ENCODE results near the gene EXOC4.

Gene EXOC4

DNA sequence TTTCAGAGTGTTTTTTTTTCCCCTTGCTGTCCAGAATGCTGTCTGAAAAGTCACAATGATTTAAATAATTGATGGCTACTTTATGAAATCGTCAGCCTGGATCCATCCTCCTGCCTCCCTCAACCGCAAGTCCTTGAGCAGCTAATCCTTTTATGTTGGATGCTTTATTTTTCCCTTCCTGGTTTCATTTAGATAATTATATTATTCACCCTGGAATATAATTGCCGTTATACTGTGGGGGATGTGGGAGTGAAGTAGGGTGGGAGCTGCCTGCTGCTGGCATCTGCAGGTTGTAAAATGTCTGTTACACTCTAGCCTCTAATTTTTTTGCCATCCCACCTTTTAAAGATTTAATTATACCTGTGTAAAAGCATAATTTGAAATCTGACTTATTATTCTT is 583.8 kb downstream of the EXOC4 start:
- TF ChIP-seq Cebpa-rat (IDR thresholded peaks at IDR 0.05): no peak
- no peak overlapping the region for H3K9ac ChIP-seq
- H3K27me3 ChIP-seq: no peaks in the 10 kb centered on the region
- H3K36me3 ChIP-seq: 0 out of 2 replicates have a peak, but pooled peaks cover 3% of the 10 kb centered on the region
- H3K4me3 ChIP-seq: no peak overlapping the region
- 0 out of 2 replicates have a peak, but pooled peaks cover 5% of the 10 kb centered on the region for H3K9me3 ChIP-seq
- H4K20me1 ChIP-seq: no peaks in the 10 kb centered on the region
- no peaks in the 10 kb centered on the region for H3K4me1 ChIP-seq
- no peak overlapping the region for H3K27ac ChIP-seq
- H3K4me2 ChIP-seq: no peak overlapping the region

DNA sequence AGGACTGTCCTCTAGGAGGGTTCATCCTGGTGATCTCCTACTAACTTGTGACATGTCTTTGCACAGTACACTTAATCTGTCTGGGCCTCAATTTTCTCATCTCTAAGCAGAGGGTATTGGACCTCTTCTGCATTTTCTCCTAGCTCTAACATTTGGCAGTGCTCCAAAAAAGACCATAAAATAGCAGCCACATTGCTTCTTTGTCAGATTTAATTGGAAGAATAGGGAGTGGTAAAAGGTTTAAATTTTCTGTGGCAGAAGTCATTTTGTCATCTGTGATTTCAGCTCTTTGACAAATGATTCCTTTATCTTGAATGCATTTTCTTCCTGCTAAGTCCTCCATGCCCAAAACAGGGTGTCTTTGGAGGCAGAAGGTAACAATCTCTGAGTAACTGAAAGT is 584.3 kb downstream of the EXOC4 start:
- Histone ChIP-seq H3K27me3 (no peaks in the 10 kb centered on the region), H3K4me1 (no peaks in the 10 kb centered on the region)
- TF ChIP-seq Cebpa-rat (IDR thresholded peaks at IDR 0.05): no peak

DNA sequence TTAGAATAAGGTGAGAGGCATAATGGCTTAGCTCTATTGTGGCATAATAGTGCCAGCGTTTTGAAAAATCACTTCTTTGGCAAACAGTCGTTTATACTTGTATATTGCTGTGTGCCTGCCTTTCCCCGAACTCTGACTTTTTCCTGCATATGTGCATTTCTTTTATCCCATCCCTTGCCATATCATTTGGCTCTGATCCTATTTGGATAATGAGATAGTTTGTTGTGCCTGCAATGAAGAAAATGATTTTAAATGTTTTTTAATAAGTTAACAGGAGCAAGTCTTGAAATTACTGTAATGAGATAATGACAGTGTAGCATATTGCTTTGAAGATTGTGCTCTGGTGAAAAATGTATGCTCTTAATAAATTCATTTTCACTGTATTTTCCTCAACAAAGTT is 586.2 kb downstream of the EXOC4 start:
- Histone ChIP-seq H3K27ac (no peak overlapping the region), H3K9me3 (no peaks in the 10 kb centered on the region), H3K9ac (no peak overlapping the region), H3K4me2 (no peak overlapping the region), H3K4me3 (no peak overlapping the region), H3K4me1 (no peaks in the 10 kb centered on the region), H3K27me3 (no peaks in the 10 kb centered on the region), H4K20me1 (no peaks in the 10 kb centered on the region), H3K36me3 (no peaks in the 10 kb centered on the region)
- TF ChIP-seq Cebpa-rat (IDR thresholded peaks at IDR 0.05): no peak

More for the DNA sequence above, 584.3 kb downstream of the EXOC4 start:
- Histone ChIP-seq H3K9ac (no peak overlapping the region), H3K4me3 (no peak overlapping the region), H3K9me3 (0 out of 2 replicates have a peak, but pooled peaks cover 5% of the 10 kb centered on the region), H4K20me1 (no peaks in the 10 kb centered on the region), H3K36me3 (0 out of 2 replicates have a peak, but pooled peaks cover 1% of the 10 kb centered on the region), H3K27ac (no peak overlapping the region), H3K4me2 (no peak overlapping the region)

DNA sequence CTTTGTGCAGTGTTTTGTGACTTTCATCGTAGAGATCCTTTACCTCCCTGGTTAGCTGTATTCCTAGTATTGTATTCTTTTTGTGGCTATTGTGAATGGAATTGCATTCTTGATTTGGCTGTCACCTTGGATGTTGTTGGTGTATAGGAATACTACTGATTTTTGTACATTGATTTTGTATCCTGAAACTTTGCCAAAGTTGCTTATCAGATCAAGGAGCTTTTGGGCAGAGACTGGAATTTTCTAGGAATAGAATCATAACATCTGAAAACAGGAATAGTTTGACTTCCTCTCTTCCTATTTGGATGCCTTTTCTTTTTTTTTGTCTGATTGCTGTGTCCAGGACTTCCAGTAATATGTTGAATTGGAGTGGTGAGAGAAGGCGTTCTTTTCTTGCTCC is 590.5 kb downstream of the EXOC4 start:
- Histone ChIP-seq H3K27ac (no peak overlapping the region), H3K36me3 (no peaks in the 10 kb centered on the region)

DNA sequence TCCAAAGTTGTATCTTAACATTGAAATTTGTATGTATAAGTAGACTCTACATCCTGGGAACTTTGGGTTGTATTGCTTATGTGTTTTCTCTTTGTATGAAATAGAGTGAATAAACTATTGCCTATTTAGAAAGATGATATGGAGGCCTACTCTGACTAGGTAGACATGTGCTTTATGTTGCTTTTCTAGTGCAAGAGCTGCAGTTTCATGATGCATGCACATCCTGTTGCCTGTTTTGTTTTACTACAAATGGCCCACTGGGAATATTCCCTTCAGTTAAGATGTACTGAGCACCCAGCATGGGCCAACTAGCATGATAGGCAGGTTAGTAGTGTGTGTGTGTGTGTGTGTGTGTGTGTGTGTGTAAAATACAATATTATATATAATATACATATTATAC is 592.1 kb downstream of the EXOC4 start:
- Histone ChIP-seq H3K4me2 (peak overlapping the region; percentile 43), H3K9ac (no peak overlapping the region), H3K4me3 (no peak overlapping the region), H3K27ac (no peak overlapping the region), H3K4me1 (peaks cover 12% of the 10 kb centered on the region), H3K36me3 (no peaks in the 10 kb centered on the region), H3K9me3 (no peaks in the 10 kb centered on the region), H3K27me3 (no peaks in the 10 kb centered on the region), H4K20me1 (no peaks in the 10 kb centered on the region)
- TF ChIP-seq Cebpa-rat (IDR thresholded peaks at IDR 0.05): no peak

More for the DNA sequence above, 590.5 kb downstream of the EXOC4 start:
- Histone ChIP-seq H3K9ac (no peak overlapping the region), H3K27me3 (no peaks in the 10 kb centered on the region), H3K4me1 (peaks cover 12% of the 10 kb centered on the region), H3K4me2 (no peak overlapping the region), H3K9me3 (no peaks in the 10 kb centered on the region), H3K4me3 (no peak overlapping the region), H4K20me1 (no peaks in the 10 kb centered on the region)
- no peak for TF ChIP-seq Cebpa-rat (IDR thresholded peaks at IDR 0.05)

DNA sequence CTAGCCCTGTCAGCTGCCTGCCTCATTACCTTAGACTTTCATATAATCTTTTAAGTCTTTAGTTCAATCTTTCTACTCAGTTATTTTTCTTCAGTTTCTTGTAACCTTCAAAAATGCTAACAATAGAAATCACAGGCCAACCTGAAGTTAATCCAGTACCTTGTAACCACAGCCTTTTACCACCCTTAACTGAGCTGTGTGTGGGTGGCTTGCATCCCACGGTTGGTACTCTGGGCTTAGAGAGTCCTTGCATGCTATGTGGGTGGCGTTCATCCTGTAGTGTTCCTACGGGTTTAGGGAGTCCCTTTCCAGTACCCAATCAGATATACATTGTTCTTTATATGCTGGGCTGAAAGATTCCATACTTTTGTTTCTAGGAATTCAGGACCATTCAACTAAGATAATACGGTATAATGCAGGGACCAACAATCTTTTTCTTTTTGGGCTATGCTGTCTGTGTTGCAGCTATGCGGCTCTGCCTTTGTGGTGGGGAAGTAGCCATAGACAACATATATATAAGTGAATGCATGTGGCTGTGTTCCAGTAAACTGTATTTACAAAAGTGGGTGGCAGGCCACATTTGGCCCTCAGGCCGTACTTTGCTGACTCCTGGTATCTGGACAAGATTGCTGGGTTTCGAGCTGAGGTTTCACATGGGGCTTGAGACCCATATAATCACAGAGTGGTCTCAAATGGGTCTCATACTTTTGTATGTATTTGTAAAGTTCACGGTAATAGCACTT is 593.5 kb downstream of the EXOC4 start:
- no peak overlapping the region for H3K27ac ChIP-seq
- H3K27me3 ChIP-seq: no peaks in the 10 kb centered on the region
- H3K4me1 ChIP-seq: peaks cover 12% of the 10 kb centered on the region
- no peaks in the 10 kb centered on the region for H4K20me1 ChIP-seq
- no peak overlapping the region for H3K4me3 ChIP-seq
- H3K9ac ChIP-seq: no peak overlapping the region
- H3K9me3 ChIP-seq: no peaks in the 10 kb centered on the region
- no peak for TF ChIP-seq Cebpa-rat (IDR thresholded peaks at IDR 0.05)
- no peaks in the 10 kb centered on the region for H3K36me3 ChIP-seq
- no peak overlapping the region for H3K4me2 ChIP-seq

DNA sequence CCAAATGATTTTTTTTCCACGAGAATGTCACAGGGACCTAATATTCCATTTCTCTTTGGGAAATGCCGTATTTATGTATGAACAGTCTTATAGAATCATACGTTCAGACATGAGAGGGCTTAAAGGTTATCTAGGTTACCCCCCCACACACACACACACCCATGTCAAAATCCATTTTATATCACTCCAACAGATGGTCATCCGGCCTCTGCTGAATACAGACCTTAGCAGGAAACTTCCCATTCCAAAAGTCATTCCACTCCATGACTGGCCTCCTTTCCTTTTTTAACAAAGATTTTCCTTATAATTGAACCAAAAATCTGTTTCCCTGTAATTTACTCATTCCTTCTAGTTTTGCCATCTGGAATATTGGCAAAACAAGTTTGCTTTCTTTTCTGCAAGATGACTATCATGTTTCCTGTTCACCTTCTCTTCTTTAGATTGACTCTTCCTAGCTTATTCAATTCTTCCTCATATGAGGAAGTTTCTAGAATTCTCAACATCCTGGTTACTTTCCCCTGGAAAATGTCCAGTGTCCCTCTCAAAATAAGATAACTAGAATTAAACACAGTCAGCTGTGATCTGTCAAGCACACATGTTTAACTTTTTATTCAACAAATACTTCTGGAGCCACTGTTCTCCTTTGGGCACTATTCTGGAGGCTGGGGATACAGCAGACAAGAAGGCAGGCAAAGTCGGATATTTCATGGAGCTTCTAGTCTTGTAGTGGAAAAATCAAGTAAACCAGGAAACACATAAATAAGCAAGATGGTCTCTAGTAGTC is 597.8 kb downstream of the EXOC4 start:
- H3K9ac ChIP-seq: no peak overlapping the region
- H3K9me3 ChIP-seq: no peaks in the 10 kb centered on the region
- no peak overlapping the region for H3K4me3 ChIP-seq
- TF ChIP-seq Cebpa-rat (IDR thresholded peaks at IDR 0.05): no peak
- H3K27me3 ChIP-seq: no peaks in the 10 kb centered on the region
- peaks cover 10% of the 10 kb centered on the region; the same call in 1 of the 2 replicates for H4K20me1 ChIP-seq
- H3K4me1 ChIP-seq: peaks cover 11% of the 10 kb centered on the region
- H3K27ac ChIP-seq: no peak overlapping the region
- no peak overlapping the region for H3K4me2 ChIP-seq
- no peaks in the 10 kb centered on the region for H3K36me3 ChIP-seq

DNA sequence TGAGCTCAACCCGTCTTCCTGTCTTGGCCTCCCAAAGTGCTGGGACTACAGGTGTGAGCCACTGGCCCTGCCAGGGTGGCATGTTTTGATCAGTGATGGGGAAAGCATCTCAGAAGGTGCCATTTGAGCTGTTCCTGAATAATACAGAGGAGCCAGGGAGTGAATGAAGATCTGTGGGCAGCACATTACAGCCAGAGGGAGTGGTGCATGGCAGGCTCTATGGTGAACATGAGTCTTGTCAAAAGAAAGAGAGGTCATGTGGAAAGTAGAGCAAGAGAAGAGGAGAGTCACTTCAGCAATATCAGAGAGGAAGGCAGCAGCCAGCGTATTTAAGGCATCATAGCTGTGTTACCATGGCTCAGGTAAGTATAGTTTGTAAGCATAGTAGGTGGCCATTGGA is 598.5 kb downstream of the EXOC4 start:
- Histone ChIP-seq H4K20me1 (peaks cover 10% of the 10 kb centered on the region; the same call in 1 of the 2 replicates), H3K27ac (no peak overlapping the region), H3K4me3 (no peak overlapping the region), H3K4me1 (peaks cover 11% of the 10 kb centered on the region), H3K4me2 (no peak overlapping the region), H3K9me3 (no peaks in the 10 kb centered on the region), H3K27me3 (no peaks in the 10 kb centered on the region), H3K9ac (no peak overlapping the region), H3K36me3 (no peaks in the 10 kb centered on the region)
- TF ChIP-seq Cebpa-rat (IDR thresholded peaks at IDR 0.05): no peak

DNA sequence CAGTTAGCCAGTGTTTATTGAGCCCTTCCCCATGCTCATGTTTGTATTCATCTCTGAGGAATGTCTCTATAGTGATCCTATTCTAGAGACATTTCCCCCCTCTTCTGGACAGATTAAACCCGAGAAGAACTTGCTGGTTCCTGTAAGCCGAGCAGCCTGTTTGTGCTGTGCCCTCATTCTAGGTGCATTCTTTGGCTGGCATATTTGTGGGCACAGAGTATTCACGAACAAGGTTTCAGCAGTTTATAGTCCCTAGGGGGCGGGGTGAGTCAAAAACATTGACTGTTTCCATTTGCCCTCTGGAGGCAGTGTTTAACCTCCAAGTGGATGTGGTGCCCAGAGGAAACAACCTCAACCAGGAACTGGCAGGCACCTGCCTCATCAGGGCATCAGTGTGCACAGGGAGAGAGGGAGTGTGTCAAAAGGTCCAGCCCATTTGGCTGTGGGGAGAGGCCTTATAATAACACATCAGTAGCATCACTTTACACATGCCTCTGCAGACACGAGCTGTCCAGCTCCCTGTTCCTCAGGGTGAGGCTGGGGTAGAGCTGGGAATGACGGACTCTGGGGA is 600.9 kb downstream of the EXOC4 start:
- H3K27me3 ChIP-seq: no peaks in the 10 kb centered on the region
- H3K4me3 ChIP-seq: no peak overlapping the region
- H4K20me1 ChIP-seq: peaks cover 10% of the 10 kb centered on the region; the same call in 1 of the 2 replicates
- H3K9ac ChIP-seq: no peak overlapping the region
- H3K27ac ChIP-seq: no peak overlapping the region
- H3K4me2 ChIP-seq: peak overlapping the region; percentile 36
- H3K4me1 ChIP-seq: peaks cover 11% of the 10 kb centered on the region
- H3K9me3 ChIP-seq: peaks cover 11% of the 10 kb centered on the region
- no peak for TF ChIP-seq Cebpa-rat (IDR thresholded peaks at IDR 0.05)
- peaks cover 14% of the 10 kb centered on the region for H3K36me3 ChIP-seq

DNA sequence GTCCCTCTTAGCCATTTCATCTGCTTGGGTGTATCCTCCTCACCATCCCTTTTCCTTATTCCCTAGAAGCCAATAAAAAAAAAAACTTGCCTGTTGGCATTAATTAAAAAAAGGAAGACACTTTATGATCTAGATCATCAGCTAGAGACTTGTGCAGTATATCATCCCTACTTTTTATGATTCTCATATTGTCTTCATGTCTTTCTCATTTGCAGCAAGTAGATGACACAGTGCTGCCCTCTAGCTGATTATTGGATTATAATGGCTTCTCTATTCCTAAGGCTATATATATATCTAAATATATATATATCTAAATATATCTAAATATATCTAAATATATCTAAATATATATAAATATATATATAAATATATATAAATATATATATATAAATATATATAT is 601.9 kb downstream of the EXOC4 start:
- Histone ChIP-seq H3K4me3 (no peak overlapping the region), H3K36me3 (peaks cover 14% of the 10 kb centered on the region), H4K20me1 (peaks cover 10% of the 10 kb centered on the region; the same call in 1 of the 2 replicates), H3K9ac (no peak overlapping the region), H3K27ac (no peak overlapping the region), H3K4me1 (peaks cover 11% of the 10 kb centered on the region), H3K9me3 (peaks cover 11% of the 10 kb centered on the region), H3K4me2 (no peak overlapping the region), H3K27me3 (no peaks in the 10 kb centered on the region)
- TF ChIP-seq Cebpa-rat (IDR thresholded peaks at IDR 0.05): no peak

Data from BLaER1 (cell line).